Esophagus squamous epithelium (tissue), 4 donors: ENCODE results near the gene PHF2.

Source experiments
- POLR2A ChIP-seq, 4 donors: fragments of 450-650 bp; IDR thresholded peaks; one replicate each; pipeline ENCODE4 v1.6.1; 2017; ENCODE audit warnings: antibody characterized with exemption in 4 of 4, mild to moderate bottlenecking in 4 of 4, moderate library complexity in 3 of 4
- TF ChIP-seq, protein P1 (sequence below), 6 experiments: fragments of 450-650 bp in 4 of 6; fragments of 200-600 bp in 2 of 6; sonication (generic) in 2 of 6; IDR thresholded peaks; one replicate each; pipeline ENCODE4 v1.5.1; 2016 to 2019; ENCODE audit warnings: antibody characterized with exemption in 6 of 6, mild to moderate bottlenecking in 4 of 6, moderate library complexity in 4 of 6

DNA sequence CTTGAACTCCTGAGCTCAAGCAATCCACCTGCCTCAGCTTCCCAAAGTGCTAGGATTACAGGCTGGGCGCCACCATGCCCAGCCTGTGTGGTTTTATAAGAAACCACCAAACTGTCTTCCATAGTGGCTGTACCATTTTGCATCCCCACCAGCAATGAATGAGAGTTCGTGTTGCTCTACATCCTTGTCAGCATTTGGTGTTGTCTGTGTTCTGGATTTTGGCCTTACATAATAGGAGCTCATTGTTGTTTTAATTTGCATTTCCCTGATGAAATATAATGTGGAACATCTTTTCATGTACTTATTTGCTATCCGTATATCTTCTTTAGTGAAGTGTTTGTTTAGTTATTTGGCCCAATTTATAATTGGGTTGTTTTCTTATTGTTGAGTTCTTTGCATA is 29.8 kb downstream of the PHF2 start:
- TF ChIP-seq, protein P1, sequence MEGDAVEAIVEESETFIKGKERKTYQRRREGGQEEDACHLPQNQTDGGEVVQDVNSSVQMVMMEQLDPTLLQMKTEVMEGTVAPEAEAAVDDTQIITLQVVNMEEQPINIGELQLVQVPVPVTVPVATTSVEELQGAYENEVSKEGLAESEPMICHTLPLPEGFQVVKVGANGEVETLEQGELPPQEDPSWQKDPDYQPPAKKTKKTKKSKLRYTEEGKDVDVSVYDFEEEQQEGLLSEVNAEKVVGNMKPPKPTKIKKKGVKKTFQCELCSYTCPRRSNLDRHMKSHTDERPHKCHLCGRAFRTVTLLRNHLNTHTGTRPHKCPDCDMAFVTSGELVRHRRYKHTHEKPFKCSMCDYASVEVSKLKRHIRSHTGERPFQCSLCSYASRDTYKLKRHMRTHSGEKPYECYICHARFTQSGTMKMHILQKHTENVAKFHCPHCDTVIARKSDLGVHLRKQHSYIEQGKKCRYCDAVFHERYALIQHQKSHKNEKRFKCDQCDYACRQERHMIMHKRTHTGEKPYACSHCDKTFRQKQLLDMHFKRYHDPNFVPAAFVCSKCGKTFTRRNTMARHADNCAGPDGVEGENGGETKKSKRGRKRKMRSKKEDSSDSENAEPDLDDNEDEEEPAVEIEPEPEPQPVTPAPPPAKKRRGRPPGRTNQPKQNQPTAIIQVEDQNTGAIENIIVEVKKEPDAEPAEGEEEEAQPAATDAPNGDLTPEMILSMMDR (IDR thresholded peaks at IDR 0.05), result no peak
- no peak for TF ChIP-seq POLR2A (IDR thresholded peaks at IDR 0.05)
